ENCODE data around the gene ZNF296. TPM values are rescaled to one million over a fixed set of nuclear protein-coding genes. Genes with fewer than 3 reads are reported as not detected.

ZNF296 gene
- total and polyA plus RNA-seq, 2 experiments from 2014 or later = 13.4 to 16.5 TPM

GRCh38 chr19:45071545-45071938, 4.7 kb downstream of the ZNF296 start (continued):
- TF ChIP-seq CTCF (conservative IDR thresholded peaks at IDR 0.05; ENCODE audit: low read depth in 2 of 2) = no peak
- TF ChIP-seq STAT1 (IDR thresholded peaks at IDR 0.05; ENCODE audit: unreplicated experiment) = no peak
- TF ChIP-seq ZNF114 (CRISPR knock-in tag; IDR thresholded peaks at IDR 0.05) = no peak
- no peak for TF ChIP-seq REST (IDR thresholded peaks at IDR 0.05; ENCODE audit: unreplicated experiment)
- TF ChIP-seq ETS1 (IDR thresholded peaks at IDR 0.05) = no peak

GRCh38 chr19:45070861-45071544, 5.3 kb downstream of the ZNF296 start:
- Histone ChIP-seq H3F3A (replicated peaks; ENCODE audit: low read depth) (0 out of 2 replicates have a peak, but pooled peaks cover 16% of the 10 kb centered on the region), H3K9me2 (ENCODE audit: insufficient read depth) (no peaks in the 10 kb centered on the region), H3K27ac (ENCODE audit: low read depth) (no peak overlapping the region), H3K79me2 (replicated peaks; ENCODE audit: insufficient read depth) (peaks cover 30% of the 10 kb centered on the region), H3K4me3 (no peak overlapping the region), H3K27me3 (ENCODE audit: insufficient read depth) (no peaks in the 10 kb centered on the region), H3K36me3 (ENCODE audit: insufficient read depth) (peaks cover 8% of the 10 kb centered on the region; the same call in 1 of the 2 replicates), H4K20me1 (replicated peaks; ENCODE audit: insufficient read depth) (peaks cover 17% of the 10 kb centered on the region), H2AFZ (no peak overlapping the region), H3K4me2 (no peak overlapping the region), H3K4me1 (ENCODE audit: insufficient read depth) (peaks cover 10% of the 10 kb centered on the region)
- Mint-ChIP-seq H3K36me3 (ENCODE audit: low read depth) (peaks cover 45% of the 10 kb centered on the region), H3K27me3 (ENCODE audit: insufficient read depth, low read depth, poor library complexity) (peaks cover 16% of the 10 kb centered on the region), H3K4me1 (peaks cover 10% of the 10 kb centered on the region; the same call in 2 of the 3 replicates), H3K4me3 (no peak overlapping the region), H3K9me3 (no peaks in the 10 kb centered on the region), H3K27ac (no peak overlapping the region)
- no peak for ATAC-seq
- DNase-seq (ENCODE audit: low spot score) = no peak
- no peak for TF ChIP-seq CTCF (conservative IDR thresholded peaks at IDR 0.05; ENCODE audit: low read depth in 2 of 2)
- TF ChIP-seq NANOG (IDR thresholded peaks at IDR 0.05; ENCODE audit: borderline replicate concordance) = no peak
- no peak for TF ChIP-seq REST (IDR thresholded peaks at IDR 0.05; ENCODE audit: unreplicated experiment)
- TF ChIP-seq ZNF331 (CRISPR knock-in tag; IDR thresholded peaks at IDR 0.05; ENCODE audit: low read depth) = no peak
- no peak for TF ChIP-seq EZH2phosphoT487 (IDR thresholded peaks at IDR 0.05; ENCODE audit: unreplicated experiment)
- no peak for TF ChIP-seq EZH2 (IDR thresholded peaks at IDR 0.05; ENCODE audit: low read depth, unreplicated experiment)
- no peak for TF ChIP-seq STAT1 (IDR thresholded peaks at IDR 0.05; ENCODE audit: unreplicated experiment)

All from GM23338 (cell line).